Stimulated activated memory B cell treated with anti-CD40 and anti-IgM and Interleukin-4, amounts not matched to agents 10 μg/mL and 1 μg/mL and 100 μg/mL, for 72 hours (primary cell): Measurements from ENCODE around the gene ENDOD1.

Experiments used
- ATAC-seq: fragments of 150-1000 bp; cut with Tn5 transposase; 2 replicates; pipeline ENCODE4 v1.10.0; 2021
- H3K27ac Mint-ChIP-seq: one replicate; pipeline ENCODE4 v1.8.0; 2022; ENCODE audit warnings: mild to moderate bottlenecking, mixed read lengths
- H3K27me3 Mint-ChIP-seq: one replicate; pipeline ENCODE4 v1.8.0; 2022; ENCODE audit warnings: mixed read lengths
- H3K36me3 Mint-ChIP-seq: one replicate; pipeline ENCODE4 v1.8.0; 2022; ENCODE audit warnings: mixed read lengths
- H3K4me1 Mint-ChIP-seq: one replicate; pipeline ENCODE4 v1.8.0; 2022; ENCODE audit warnings: mixed read lengths
- H3K4me3 Mint-ChIP-seq: one replicate; pipeline ENCODE4 v1.8.0; 2022; ENCODE audit warnings: mild to moderate bottlenecking, moderate library complexity, mixed read lengths
- H3K9me3 Mint-ChIP-seq: one replicate; pipeline ENCODE4 v1.8.0; 2022; ENCODE audit warnings: mixed read lengths

The ENDOD1 gene

GRCh38 chr11:95067039-95067840 is 22.4 kb upstream of the ENDOD1 start:
- ATAC-seq, result peak; percentile 86
- Mint-ChIP-seq H3K4me1 (peaks cover 32% of the 10 kb centered on the region), H3K27ac (peak overlapping the region; percentile 97), H3K9me3 (no peaks in the 10 kb centered on the region), H3K36me3 (peaks cover 14% of the 10 kb centered on the region), H3K27me3 (no peaks in the 10 kb centered on the region), H3K4me3 (peak overlapping the region; percentile 100)

GRCh38 chr11:95067841-95068219 is 21.8 kb upstream of the ENDOD1 start:
- Mint-ChIP-seq H3K9me3 (no peaks in the 10 kb centered on the region), H3K27me3 (no peaks in the 10 kb centered on the region), H3K4me3 (peak overlapping the region; percentile 100), H3K36me3 (peaks cover 18% of the 10 kb centered on the region), H3K27ac (peak overlapping the region; percentile 97), H3K4me1 (peaks cover 36% of the 10 kb centered on the region)
- ATAC-seq, result no peak

DNA sequence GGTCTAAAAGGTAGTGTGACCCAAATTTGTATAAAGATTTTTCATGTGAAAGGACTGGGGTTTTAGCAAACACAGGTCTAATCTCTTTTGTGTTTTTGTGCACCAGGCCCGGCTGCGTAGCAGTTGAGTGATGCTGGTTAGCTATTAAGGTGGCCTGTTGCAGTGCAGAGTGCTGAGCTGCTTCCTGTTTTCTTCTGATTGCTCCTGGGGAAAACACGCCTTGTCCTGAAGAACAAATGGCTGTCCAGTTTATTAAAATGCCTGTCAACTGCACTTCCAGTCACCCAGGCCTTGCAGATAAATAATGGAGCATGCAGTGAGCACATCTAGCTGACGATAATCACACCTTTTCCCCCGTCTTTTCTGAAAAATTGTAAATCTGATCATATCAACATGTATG is 21.1 kb upstream of the ENDOD1 start:
- Mint-ChIP-seq H3K36me3 (peaks cover 21% of the 10 kb centered on the region), H3K27me3 (no peaks in the 10 kb centered on the region), H3K4me3 (peak overlapping the region; percentile 100), H3K27ac (peak overlapping the region; percentile 97), H3K9me3 (no peaks in the 10 kb centered on the region), H3K4me1 (peaks cover 38% of the 10 kb centered on the region)
- peak; percentile 81 for ATAC-seq

GRCh38 chr11:95070471-95070870 is 19.2 kb upstream of the ENDOD1 start:
- H3K27ac Mint-ChIP-seq, result no peak overlapping the region
- peaks cover 38% of the 10 kb centered on the region for H3K4me1 Mint-ChIP-seq
- H3K27me3 Mint-ChIP-seq, result no peaks in the 10 kb centered on the region
- H3K36me3 Mint-ChIP-seq, result peaks cover 21% of the 10 kb centered on the region
- ATAC-seq, result no peak
- no peak overlapping the region for H3K4me3 Mint-ChIP-seq
- H3K9me3 Mint-ChIP-seq, result no peaks in the 10 kb centered on the region

GRCh38 chr11:95072948-95073347 is 16.7 kb upstream of the ENDOD1 start:
- Mint-ChIP-seq H3K36me3 (peaks cover 21% of the 10 kb centered on the region), H3K4me1 (peaks cover 39% of the 10 kb centered on the region), H3K4me3 (no peak overlapping the region), H3K27me3 (no peaks in the 10 kb centered on the region), H3K27ac (no peak overlapping the region), H3K9me3 (no peaks in the 10 kb centered on the region)
- no peak for ATAC-seq

DNA sequence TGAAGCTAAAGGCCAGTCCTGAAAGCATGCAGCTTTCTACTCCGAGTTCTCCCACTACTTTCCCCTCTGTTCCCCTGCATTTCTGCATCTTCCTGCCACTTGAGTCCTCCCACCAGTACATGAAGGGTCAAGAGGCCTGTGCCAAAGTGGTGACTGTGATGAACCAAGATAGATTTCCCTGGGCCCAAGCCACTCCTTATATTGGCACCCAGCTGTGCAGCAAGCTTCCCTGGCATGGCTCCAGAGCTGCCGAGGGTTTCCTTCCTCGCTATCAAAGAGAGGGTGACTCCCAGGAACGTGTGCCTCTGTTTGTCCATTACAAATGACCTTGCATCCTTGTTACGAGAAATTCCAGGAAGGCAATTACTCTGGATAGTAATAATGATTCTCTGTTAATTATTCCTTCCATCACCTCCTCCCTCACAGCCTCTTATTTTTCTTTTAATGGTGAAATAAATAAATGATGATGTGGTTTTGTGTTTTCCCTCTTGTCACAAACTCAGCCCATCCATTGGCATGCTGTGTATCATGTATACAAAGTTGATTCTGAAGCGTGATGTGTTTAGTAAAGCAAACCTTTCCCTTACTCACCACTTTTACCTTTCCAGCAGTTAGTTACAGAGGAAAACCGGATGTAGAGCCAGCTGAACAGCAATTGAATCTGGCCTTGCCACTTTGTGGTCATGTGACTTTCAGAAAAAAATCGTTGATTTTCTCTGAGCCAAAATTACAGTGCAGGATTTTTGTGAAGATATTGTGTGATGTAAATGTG is 14.7 kb upstream of the ENDOD1 start:
- peaks cover 23% of the 10 kb centered on the region for H3K4me1 Mint-ChIP-seq
- H3K27me3 Mint-ChIP-seq, result no peaks in the 10 kb centered on the region
- no peak overlapping the region for H3K27ac Mint-ChIP-seq
- ATAC-seq, result no peak
- no peaks in the 10 kb centered on the region for H3K9me3 Mint-ChIP-seq
- H3K4me3 Mint-ChIP-seq, result no peak overlapping the region
- peaks cover 15% of the 10 kb centered on the region for H3K36me3 Mint-ChIP-seq

DNA sequence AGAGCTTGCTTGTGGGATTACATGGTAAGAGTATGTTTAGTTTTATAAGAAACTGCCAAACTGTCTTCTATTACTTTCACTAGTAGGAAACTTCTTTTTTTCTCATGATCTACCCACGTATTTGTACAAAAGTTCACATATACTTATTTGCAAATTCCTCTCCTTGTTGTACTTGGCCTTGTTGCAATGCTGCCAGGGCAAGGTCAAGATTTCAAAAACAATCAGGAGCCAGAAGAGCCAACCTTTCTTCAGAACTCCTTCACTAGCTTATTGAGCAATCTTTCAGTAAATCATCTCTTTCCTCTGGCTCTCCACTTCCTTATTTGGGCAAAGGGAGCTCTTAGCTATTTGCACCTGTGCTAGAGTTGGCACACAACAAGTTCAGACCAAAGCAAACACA is 13.2 kb upstream of the ENDOD1 start:
- H3K9me3 Mint-ChIP-seq, result no peaks in the 10 kb centered on the region
- no peak overlapping the region for H3K4me3 Mint-ChIP-seq
- H3K4me1 Mint-ChIP-seq, result peaks cover 12% of the 10 kb centered on the region
- H3K27me3 Mint-ChIP-seq, result no peaks in the 10 kb centered on the region
- no peak for ATAC-seq
- peaks cover 6% of the 10 kb centered on the region for H3K36me3 Mint-ChIP-seq
- H3K27ac Mint-ChIP-seq, result no peak overlapping the region

DNA sequence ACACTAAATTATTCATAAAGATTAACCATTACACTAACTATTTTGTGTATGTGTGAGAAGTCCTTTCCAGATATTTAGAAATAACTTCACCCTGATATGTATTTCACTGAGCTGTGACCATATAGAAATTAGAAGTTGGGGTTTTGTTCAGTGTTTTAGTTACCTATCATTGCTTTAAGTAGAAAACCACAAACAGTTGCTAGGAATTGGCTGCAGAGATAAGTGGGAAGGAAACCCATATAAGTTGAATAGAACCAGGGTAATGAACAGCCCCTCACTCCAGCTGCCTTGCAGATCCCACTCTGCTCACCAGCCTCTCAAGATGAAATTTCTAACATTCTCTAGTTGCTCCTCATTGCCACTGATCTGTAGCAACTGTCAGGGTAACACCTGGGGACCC is 12.7 kb upstream of the ENDOD1 start:
- ATAC-seq, result no peak
- H3K27me3 Mint-ChIP-seq, result no peaks in the 10 kb centered on the region

DNA sequence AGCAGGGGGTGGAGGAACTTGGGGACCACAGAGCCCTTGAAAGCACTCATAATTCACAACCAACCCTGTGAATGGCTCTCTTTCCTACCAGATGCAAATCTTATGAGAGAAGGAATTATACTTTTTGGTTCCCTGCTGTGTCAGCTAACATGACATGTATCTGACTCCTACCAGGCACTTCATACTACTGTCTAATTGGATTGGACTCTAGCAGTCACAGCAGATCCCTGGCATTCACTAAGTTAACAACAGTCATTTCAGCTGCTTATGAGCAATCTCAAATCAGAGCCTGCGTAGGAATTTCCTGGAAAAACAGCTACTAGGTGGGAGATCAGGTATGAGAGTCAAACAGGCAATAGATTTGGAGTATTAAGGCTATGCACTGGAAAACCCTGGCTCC is 11.1 kb upstream of the ENDOD1 start:
- Mint-ChIP-seq H3K4me3 (no peak overlapping the region), H3K36me3 (no peaks in the 10 kb centered on the region), H3K4me1 (peaks cover 7% of the 10 kb centered on the region), H3K27ac (no peak overlapping the region), H3K9me3 (no peaks in the 10 kb centered on the region), H3K27me3 (no peaks in the 10 kb centered on the region)
- ATAC-seq, result no peak

More for the DNA sequence above, 12.7 kb upstream of the ENDOD1 start:
- peaks cover 12% of the 10 kb centered on the region for H3K4me1 Mint-ChIP-seq
- peaks cover 6% of the 10 kb centered on the region for H3K36me3 Mint-ChIP-seq
- H3K27ac Mint-ChIP-seq, result no peak overlapping the region
- H3K4me3 Mint-ChIP-seq, result no peak overlapping the region
- no peaks in the 10 kb centered on the region for H3K9me3 Mint-ChIP-seq

DNA sequence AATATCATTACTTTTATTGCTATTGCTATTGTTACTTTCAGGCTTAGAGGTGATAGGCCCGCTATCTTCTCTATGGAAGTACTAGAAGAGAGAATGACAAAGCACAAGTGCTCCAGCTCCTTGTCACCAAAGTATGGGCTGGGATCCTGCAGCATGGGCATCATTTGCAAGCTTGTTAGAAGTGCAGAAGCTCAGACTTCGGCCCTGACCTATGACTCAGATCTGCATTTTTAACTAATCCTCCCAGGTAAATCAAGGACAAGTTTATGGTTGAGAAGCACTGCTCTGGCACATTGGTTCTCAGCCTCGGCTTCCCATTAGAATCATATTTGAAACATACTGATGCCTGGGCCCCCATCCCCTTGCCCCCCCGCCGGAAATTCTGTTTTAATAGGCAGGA is 8.6 kb upstream of the ENDOD1 start:
- Mint-ChIP-seq H3K27me3 (no peaks in the 10 kb centered on the region), H3K36me3 (no peaks in the 10 kb centered on the region), H3K4me3 (no peak overlapping the region), H3K9me3 (no peaks in the 10 kb centered on the region), H3K4me1 (peaks cover 13% of the 10 kb centered on the region), H3K27ac (no peak overlapping the region)
- no peak for ATAC-seq

DNA sequence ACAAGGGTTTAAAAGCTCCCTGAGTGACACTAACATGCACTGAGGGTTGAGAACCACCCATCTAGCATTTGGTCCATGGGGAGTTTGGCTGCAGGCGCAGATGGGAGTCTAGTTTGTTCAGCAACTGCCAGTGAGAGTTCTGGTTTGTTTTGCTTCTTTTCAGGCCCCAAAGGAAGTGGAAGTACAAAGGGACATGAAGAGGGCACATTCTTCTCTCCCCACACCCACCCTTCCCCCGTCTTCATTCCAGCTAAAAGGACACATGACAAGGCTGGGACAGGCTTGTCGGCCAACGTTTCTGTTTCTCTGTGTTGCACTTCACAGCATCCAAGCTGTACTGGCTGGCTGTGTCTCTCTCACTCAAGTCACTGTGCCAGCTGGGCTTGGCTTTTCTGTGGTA is 8.2 kb upstream of the ENDOD1 start:
- no peak overlapping the region for H3K4me3 Mint-ChIP-seq

DNA sequence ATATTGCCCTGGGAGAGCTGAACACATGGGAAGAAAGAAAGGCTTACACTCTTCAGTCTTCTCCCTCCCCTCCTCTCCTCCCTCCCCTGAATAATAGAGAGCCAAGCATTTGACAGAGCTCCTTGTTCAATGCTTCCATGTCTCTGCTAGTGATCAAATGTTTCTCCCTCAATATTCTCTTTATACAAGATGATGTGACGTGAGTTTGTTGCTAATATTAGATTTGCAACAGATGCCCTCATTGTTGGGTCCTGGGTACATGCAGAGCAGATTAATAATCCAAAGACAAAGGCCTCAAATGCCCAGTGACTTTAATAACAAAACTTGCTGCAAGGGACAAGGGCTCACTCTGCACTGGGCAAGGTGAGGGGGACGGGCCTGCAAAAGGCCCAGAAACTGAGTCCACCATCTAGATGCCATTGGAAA is 7.1 kb upstream of the ENDOD1 start:
- no peak for ATAC-seq
- Mint-ChIP-seq H3K4me1 (peaks cover 6% of the 10 kb centered on the region), H3K4me3 (no peak overlapping the region), H3K27me3 (no peaks in the 10 kb centered on the region), H3K9me3 (no peaks in the 10 kb centered on the region), H3K27ac (no peak overlapping the region), H3K36me3 (no peaks in the 10 kb centered on the region)

More for the DNA sequence above, 8.2 kb upstream of the ENDOD1 start:
- H3K9me3 Mint-ChIP-seq, result no peaks in the 10 kb centered on the region
- ATAC-seq, result no peak
- no peak overlapping the region for H3K27ac Mint-ChIP-seq
- H3K27me3 Mint-ChIP-seq, result no peaks in the 10 kb centered on the region
- H3K36me3 Mint-ChIP-seq, result no peaks in the 10 kb centered on the region
- H3K4me1 Mint-ChIP-seq, result peaks cover 10% of the 10 kb centered on the region

DNA sequence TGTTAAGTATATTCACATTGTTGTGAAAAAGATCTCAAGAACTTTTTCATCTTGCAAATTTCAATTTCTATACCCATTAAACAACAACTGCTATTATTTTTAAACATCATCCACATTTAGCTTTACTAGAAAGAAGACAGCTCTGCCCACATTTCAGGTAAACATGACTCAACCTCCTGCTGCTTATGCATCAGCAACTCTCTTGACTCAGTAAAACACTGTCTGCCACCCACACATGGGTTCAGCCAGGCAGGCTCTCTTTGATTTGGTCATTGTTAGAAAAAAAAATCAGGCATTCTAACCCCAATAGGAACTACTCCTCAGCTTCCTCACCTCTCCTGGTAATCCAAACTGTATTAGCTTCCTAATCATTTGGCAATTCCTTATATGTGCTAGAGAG is 5.1 kb upstream of the ENDOD1 start:
- no peaks in the 10 kb centered on the region for H3K36me3 Mint-ChIP-seq
- peaks cover 20% of the 10 kb centered on the region for H3K4me1 Mint-ChIP-seq
- H3K27me3 Mint-ChIP-seq, result no peaks in the 10 kb centered on the region
- ATAC-seq, result no peak
- H3K4me3 Mint-ChIP-seq, result no peak overlapping the region
- no peak overlapping the region for H3K27ac Mint-ChIP-seq
- H3K9me3 Mint-ChIP-seq, result no peaks in the 10 kb centered on the region

DNA sequence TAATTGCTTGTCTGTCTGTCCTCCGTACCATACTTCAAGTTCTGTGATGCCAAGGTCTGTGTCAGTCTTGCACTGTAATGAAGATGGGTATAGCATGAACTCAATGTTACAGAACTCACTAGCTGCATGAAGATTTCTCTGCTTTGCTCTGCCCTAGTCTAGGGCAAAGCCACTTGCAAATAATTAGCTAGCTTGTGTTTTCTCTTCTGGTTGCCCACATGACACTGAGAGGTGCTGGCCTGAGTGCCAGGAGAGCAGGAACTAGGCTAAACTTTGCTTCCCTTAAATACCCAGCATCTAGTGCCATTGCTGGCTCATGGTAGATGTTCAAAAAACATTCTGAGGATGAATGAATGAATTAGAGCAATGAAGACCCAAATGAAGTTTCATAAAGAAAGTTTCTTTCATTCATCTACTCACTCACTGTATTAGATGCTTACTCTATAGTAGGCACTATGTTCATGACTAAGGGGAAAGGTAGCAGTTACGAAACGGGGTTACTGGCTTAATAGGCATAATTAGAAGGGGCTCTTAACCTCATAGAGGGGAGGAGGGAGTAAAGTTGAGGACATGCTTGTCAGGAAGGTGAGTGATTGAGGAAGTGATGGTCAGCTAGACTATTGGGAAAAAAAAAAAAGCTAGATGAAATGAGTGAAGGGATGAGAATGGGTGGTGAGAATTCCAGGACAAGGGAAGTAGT is 4.4 kb upstream of the ENDOD1 start:
- Mint-ChIP-seq H3K36me3 (no peaks in the 10 kb centered on the region), H3K4me1 (peaks cover 22% of the 10 kb centered on the region), H3K27me3 (no peaks in the 10 kb centered on the region), H3K4me3 (no peak overlapping the region), H3K9me3 (no peaks in the 10 kb centered on the region), H3K27ac (peak overlapping the region; percentile 15)
- ATAC-seq, result no peak

DNA sequence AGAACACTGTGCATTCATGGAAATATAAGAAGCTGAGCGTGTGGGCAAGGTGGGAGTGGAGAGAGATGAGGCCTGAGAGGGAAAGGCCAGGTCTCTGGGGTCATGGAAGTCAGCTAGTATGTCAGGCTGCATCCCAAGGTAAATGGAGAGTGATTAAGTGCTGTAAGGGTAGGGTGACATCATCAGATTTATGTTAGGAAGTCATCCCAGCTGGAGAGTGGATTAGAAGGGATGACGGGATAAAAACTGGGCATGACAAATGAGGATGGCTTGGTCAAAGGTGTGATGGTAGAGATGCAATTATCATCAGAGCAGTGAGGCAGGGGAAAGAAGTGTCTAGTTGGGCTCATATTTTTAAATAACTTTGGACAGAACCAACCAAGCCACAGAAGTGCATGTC is 3.5 kb upstream of the ENDOD1 start:
- ATAC-seq, result no peak
- peak overlapping the region; percentile 15 for H3K27ac Mint-ChIP-seq
- H3K4me3 Mint-ChIP-seq, result no peak overlapping the region
- no peaks in the 10 kb centered on the region for H3K9me3 Mint-ChIP-seq
- peaks cover 31% of the 10 kb centered on the region for H3K4me1 Mint-ChIP-seq
- H3K36me3 Mint-ChIP-seq, result no peaks in the 10 kb centered on the region
- no peaks in the 10 kb centered on the region for H3K27me3 Mint-ChIP-seq
